ENCODE data around the gene LRRD1.
"Not testable (repeated sequence)": the region's sequence is repeated elsewhere in the genome, so short reads cannot be mapped to it uniquely, and the experiment has no call there.

The LRRD1 gene

GRCh38 chr7:92121681-92122080 lies 57.3 kb downstream of the LRRD1 start:
- TF ChIP-seq SPI1 (IDR thresholded peaks at IDR 0.05; ENCODE audit: low read depth, low read length) (no peak), PAX5 (IDR thresholded peaks at IDR 0.05; ENCODE audit: insufficient read depth, low read length, severe bottlenecking) (no peak)
- DNase-seq (ENCODE audit: insufficient read length, low spot score) = no peak
- FAIRE-seq = no peak

- DNase-seq (ENCODE audit: insufficient read length, low spot score) (no peak), FAIRE-seq (no peak)
Observed at GRCh38 chr7:92119213-92119759, 59.7 kb downstream of the LRRD1 start.

GRCh38 chr7:92116949-92117348 lies 62.0 kb downstream of the LRRD1 start:
- no peak for FAIRE-seq
- no peak for DNase-seq (ENCODE audit: insufficient read length, low spot score)
- TF ChIP-seq PAX5 (IDR thresholded peaks at IDR 0.05; ENCODE audit: insufficient read depth, low read length, severe bottlenecking) (no peak), POLR2AphosphoS5 (IDR thresholded peaks at IDR 0.05; ENCODE audit: low read depth, low read length) (no peak), POLR2A (IDR thresholded peaks at IDR 0.05; ENCODE audit: low read depth, low read length) (no peak), POU2F2 (IDR thresholded peaks at IDR 0.05; ENCODE audit: low read depth, low read length) (no peak), SPI1 (IDR thresholded peaks at IDR 0.05; ENCODE audit: low read depth, low read length) (no peak), TAF1 (IDR thresholded peaks at IDR 0.05; ENCODE audit: low read depth, low read length) (no peak)

More at GRCh38 chr7:92119213-92119759, 59.7 kb downstream of the LRRD1 start:
- TF ChIP-seq PAX5 (IDR thresholded peaks at IDR 0.05; ENCODE audit: insufficient read depth, low read length, severe bottlenecking) = no peak

DNA sequence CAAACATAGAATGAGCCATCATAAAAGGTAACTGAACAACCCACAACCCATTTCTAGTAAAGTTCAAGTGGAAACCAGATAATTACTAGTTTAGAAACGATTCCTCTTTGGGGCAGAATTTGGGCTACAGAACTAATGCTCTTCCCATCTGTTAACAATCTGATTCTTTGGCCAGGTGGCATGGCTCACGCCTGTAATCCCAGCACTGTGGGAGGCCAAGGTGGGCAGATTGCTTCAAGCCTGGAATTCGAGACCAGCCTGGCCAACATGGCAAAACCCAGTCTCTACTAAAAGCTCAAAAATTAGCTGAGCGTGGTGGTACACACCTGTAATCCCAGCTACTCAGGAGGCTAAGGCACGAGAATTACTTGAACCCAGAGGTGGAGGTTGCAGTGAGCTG lies 63.1 kb downstream of the LRRD1 start:
- no peak for TF ChIP-seq PAX5 (IDR thresholded peaks at IDR 0.05; ENCODE audit: insufficient read depth, low read length, severe bottlenecking)
- TF ChIP-seq POLR2A (IDR thresholded peaks at IDR 0.05; ENCODE audit: low read depth, low read length) = no peak
- TF ChIP-seq TAF1 (IDR thresholded peaks at IDR 0.05; ENCODE audit: low read depth, low read length) = no peak
- TF ChIP-seq POLR2AphosphoS5 (IDR thresholded peaks at IDR 0.05; ENCODE audit: low read depth, low read length) = no peak
- no peak for TF ChIP-seq SPI1 (IDR thresholded peaks at IDR 0.05; ENCODE audit: low read depth, low read length)
- TF ChIP-seq POU2F2 (IDR thresholded peaks at IDR 0.05; ENCODE audit: low read depth, low read length) = no peak
- no peak for FAIRE-seq

DNA sequence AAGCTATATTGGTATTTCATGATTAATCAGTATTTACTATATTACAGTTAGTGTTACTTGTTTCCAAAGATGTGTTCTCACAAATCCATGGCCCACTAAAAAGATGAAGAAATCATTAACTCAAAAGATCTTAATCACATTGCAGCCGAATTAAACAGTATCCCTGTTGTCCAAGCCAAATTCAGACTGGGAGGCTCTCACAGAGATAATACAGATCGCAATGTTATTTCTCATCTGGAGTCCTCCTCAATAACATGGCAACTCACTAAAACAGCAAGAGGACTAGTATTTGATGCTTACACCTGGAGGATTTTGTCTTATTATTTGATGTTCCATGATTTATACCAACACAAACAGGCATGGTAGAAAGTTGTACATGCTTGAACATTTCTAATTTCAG lies 68.1 kb downstream of the LRRD1 start:
- no peak for DNase-seq (ENCODE audit: insufficient read length, low spot score)
- FAIRE-seq = peak; percentile 13
- no peak for TF ChIP-seq PAX5 (IDR thresholded peaks at IDR 0.05; ENCODE audit: insufficient read depth, low read length, severe bottlenecking)
- TF ChIP-seq POLR2AphosphoS5 (IDR thresholded peaks at IDR 0.05; ENCODE audit: low read depth, low read length) = no peak
- TF ChIP-seq POLR2A (IDR thresholded peaks at IDR 0.05; ENCODE audit: low read depth, low read length) = no peak
- no peak for TF ChIP-seq SPI1 (IDR thresholded peaks at IDR 0.05; ENCODE audit: low read depth, low read length)
- no peak for TF ChIP-seq TAF1 (IDR thresholded peaks at IDR 0.05; ENCODE audit: low read depth, low read length)
- no peak for TF ChIP-seq POU2F2 (IDR thresholded peaks at IDR 0.05; ENCODE audit: low read depth, low read length)

More for the DNA sequence above, 63.1 kb downstream of the LRRD1 start:
- no peak for DNase-seq (ENCODE audit: insufficient read length, low spot score)

DNA sequence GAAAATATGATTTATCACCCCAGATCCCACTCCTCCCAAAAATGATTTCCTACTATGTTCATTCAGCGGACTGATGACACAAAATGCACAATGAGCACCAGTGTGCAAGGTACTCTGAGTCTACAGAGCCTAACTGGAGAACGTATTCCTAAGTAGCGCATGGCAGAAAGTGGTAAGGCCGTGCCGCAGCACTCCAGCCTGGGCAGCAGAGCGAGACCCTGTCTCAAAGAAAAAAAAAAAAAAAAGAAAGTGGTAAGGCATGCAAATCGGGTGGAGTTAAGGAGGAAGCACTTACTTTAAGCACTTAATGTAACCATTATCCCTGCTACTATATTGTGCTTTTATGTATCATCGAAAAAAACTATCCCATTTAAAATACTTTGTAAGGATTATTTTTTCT lies 70.1 kb downstream of the LRRD1 start:
- TF ChIP-seq POLR2AphosphoS5 (IDR thresholded peaks at IDR 0.05; ENCODE audit: low read depth, low read length) = no peak
- no peak for TF ChIP-seq TAF1 (IDR thresholded peaks at IDR 0.05; ENCODE audit: low read depth, low read length)
- no peak for TF ChIP-seq POU2F2 (IDR thresholded peaks at IDR 0.05; ENCODE audit: low read depth, low read length)
- no peak for TF ChIP-seq SPI1 (IDR thresholded peaks at IDR 0.05; ENCODE audit: low read depth, low read length)
- TF ChIP-seq POLR2A (IDR thresholded peaks at IDR 0.05; ENCODE audit: low read depth, low read length) = no peak
- no peak for TF ChIP-seq PAX5 (IDR thresholded peaks at IDR 0.05; ENCODE audit: insufficient read depth, low read length, severe bottlenecking)
- FAIRE-seq = peak; percentile 59
- DNase-seq (ENCODE audit: insufficient read length, low spot score) = no peak

- DNase-seq (ENCODE audit: insufficient read length, low spot score); FAIRE-seq: not testable (repeated sequence)
Observed at GRCh38 chr7:92102862-92103261, 76.1 kb downstream of the LRRD1 start.

- no peak for FAIRE-seq
- DNase-seq (ENCODE audit: insufficient read length, low spot score) = no peak
- no peak for TF ChIP-seq POU2F2 (IDR thresholded peaks at IDR 0.05; ENCODE audit: low read depth, low read length)
- no peak for TF ChIP-seq POLR2AphosphoS5 (IDR thresholded peaks at IDR 0.05; ENCODE audit: low read depth, low read length)
- TF ChIP-seq POLR2A (IDR thresholded peaks at IDR 0.05; ENCODE audit: low read depth, low read length) = no peak
- TF ChIP-seq PAX5 (IDR thresholded peaks at IDR 0.05; ENCODE audit: insufficient read depth, low read length, severe bottlenecking) = no peak
- no peak for TF ChIP-seq SPI1 (IDR thresholded peaks at IDR 0.05; ENCODE audit: low read depth, low read length)
- no peak for TF ChIP-seq TAF1 (IDR thresholded peaks at IDR 0.05; ENCODE audit: low read depth, low read length)
Observed at GRCh38 chr7:92100534-92100933, 78.4 kb downstream of the LRRD1 start.

DNA sequence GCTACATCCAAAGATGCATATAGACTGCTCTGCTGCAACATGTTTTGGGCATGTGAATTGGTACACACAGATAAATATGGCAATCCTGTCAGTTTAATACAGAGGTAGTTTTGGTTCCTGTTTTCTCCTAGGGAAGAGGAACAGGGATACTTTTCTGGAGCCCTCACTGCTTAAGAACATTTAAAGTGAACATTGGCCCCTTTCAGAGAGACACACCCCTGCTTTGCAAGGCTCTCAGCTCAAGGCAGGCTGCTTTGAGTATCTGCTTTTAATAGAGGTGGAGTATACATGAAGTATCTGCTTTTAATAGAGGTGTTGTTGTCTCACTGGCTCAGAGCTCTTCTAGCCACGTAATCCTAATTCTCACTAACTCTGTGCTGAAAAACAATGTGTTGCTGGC lies 83.6 kb downstream of the LRRD1 start:
- TF ChIP-seq POLR2AphosphoS5 (IDR thresholded peaks at IDR 0.05; ENCODE audit: low read depth, low read length) (no peak), SPI1 (IDR thresholded peaks at IDR 0.05; ENCODE audit: low read depth, low read length) (0 out of 2 replicates have a peak, but pooled peaks have one; percentile 1)
- FAIRE-seq (no peak), DNase-seq (ENCODE audit: insufficient read length, low spot score) (no peak)

Data from GM12891 (cell line).